NOMO-1 (cell line): ENCODE data around the gene PLEK.
A peak's percentile ranks its signal among the peaks of the same experiment; 100 is the strongest.
"Not testable (repeated sequence)": the region's sequence is repeated elsewhere in the genome, so short reads cannot be mapped to it uniquely, and the experiment has no call there.

ENCODE experiments used
- DNase-seq, 2 experiments: peaks; one replicate each; lab custom pipeline; 2025; ENCODE audit not compliant: unreplicated experiment in 2 of 2; lab: John Stamatoyannopoulos, UW

The PLEK gene

GRCh38 chr2:68383778-68384177 lies 18.7 kb downstream of the PLEK start:
- no peak for DNase-seq

DNA sequence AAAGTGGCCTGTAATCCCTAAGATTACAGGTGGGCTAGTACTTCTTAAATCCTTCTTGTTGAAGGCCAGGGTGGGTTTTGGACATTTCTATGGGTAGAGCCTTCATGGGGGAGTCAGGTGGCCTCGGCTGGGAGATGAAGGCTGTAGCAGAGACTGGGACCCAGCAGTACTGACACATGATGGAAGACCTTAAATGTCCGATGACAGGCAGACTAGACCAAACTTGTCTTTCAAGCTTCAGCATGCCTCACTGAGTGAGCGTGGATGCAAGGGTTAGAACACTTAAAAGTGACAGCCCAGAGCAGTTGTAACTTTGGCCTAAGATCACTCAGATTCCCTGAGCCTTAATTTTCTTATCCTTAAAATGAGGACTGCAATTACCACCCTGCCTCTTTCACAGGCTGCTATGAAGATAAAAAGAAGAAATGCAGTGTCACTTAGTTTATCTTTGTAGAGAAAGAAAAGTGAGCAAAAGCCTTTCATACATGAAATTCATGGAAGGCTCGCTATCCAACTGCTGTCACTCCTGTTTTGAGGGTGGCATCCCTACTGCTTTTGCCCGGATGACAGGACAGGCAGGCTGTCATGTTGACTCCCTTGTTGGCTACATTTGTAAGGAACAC lies 19.5 kb downstream of the PLEK start:
- no peak for DNase-seq

GRCh38 chr2:68385220-68385906 lies 20.3 kb downstream of the PLEK start:
- DNase-seq = peak; percentile 18 to 55

DNA sequence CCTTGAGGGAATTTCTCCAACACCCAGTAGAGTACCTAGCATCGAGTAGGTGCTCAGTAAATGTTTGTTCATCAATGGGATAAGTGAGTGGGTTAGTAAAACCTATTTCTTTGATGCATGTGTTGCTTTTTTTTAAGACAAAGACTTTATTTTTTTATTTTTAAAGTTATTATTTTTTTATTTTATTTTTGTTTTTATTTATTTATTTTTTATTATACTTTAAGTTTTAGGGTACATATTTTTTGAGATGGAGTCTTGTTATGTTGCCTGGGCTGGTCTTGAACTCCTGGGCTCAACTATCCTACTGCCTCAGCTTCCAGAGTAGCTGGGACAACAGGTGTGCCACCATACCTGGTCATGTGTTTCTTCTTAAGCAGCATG lies 20.8 kb downstream of the PLEK start:
- no peak for DNase-seq

- no peak for DNase-seq
Observed at GRCh38 chr2:68386365-68386764, 21.3 kb downstream of the PLEK start.

- DNase-seq = peak; percentile 91 to 97
Observed at GRCh38 chr2:68387408-68388350, 22.6 kb downstream of the PLEK start.

DNA sequence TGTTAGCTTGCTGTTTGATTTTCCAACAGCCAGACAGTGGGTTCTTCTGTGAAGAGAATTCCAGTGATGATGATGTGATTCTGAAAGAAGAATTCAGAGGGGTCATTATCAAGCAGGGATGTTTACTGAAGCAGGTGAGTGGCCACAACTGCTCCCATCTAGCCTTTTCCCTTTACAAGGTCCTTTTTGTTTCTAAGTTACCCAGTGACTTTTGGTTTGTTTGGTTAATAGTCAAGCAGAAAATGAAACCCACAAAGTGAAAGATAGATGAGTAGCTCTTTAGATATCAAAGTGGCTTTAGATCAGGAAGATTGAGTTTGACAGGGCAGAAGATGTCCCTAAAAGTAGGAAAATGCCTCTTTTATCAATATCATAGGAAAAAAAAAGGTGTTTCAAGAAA lies 23.3 kb downstream of the PLEK start:
- no peak for DNase-seq

GRCh38 chr2:68388772-68389171 lies 23.7 kb downstream of the PLEK start:
- DNase-seq = no peak

DNA sequence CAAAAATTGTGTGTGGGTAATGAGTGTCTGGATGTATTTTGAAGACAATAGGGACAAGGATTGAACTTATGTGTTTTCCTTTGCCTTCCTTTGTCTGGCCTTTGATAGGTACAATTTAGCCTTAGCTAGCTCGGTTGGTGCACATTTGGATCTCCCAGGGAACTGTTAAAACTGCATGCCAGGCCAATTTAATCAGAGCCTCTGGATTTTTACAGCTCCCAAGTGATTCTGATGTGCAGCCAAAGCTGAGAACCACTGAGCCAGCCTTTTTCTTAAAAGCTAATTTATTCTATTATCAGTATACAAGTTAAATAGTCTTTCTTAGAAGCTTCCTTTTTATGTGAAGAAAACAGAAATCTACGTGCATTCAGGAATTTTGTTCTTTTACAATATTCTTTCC lies 25.0 kb downstream of the PLEK start:
- no peak for DNase-seq

- no peak for DNase-seq
Observed at GRCh38 chr2:68390586-68390985, 25.5 kb downstream of the PLEK start.

DNA sequence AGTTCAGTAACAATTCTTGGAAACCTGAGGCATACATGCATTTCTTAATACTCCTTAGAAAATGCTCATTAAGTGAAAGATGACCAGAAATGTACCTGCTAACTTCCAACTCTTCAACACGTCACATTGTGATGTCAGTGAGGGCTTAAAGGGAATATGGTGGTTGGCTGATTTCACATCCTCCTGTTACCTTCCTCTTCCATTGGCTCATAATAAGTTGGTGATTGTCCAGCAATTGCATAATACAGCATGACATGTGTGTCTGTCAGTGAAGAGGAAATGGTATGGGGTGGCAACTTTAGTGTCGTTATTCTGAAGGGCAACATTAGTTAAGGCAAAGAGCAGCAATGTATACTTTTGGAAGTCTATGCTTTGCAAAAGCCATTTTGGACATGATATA lies 26.0 kb downstream of the PLEK start:
- peak; percentile 67 to 94 for DNase-seq

GRCh38 chr2:68391869-68392268 lies 26.8 kb downstream of the PLEK start:
- no peak for DNase-seq

- no peak for DNase-seq
Observed at GRCh38 chr2:68396093-68396492, 31.0 kb downstream of the PLEK start.

GRCh38 chr2:68397704-68398263 lies 32.7 kb downstream of the PLEK start:
- DNase-seq = not testable (repeated sequence)

- no peak for DNase-seq
Observed at GRCh38 chr2:68403199-68403644, 38.1 kb downstream of the PLEK start.

- no peak for DNase-seq
Observed at GRCh38 chr2:68404164-68404563, 39.1 kb downstream of the PLEK start.

GRCh38 chr2:68404893-68405799 lies 40.1 kb downstream of the PLEK start:
- DNase-seq = no peak

DNA sequence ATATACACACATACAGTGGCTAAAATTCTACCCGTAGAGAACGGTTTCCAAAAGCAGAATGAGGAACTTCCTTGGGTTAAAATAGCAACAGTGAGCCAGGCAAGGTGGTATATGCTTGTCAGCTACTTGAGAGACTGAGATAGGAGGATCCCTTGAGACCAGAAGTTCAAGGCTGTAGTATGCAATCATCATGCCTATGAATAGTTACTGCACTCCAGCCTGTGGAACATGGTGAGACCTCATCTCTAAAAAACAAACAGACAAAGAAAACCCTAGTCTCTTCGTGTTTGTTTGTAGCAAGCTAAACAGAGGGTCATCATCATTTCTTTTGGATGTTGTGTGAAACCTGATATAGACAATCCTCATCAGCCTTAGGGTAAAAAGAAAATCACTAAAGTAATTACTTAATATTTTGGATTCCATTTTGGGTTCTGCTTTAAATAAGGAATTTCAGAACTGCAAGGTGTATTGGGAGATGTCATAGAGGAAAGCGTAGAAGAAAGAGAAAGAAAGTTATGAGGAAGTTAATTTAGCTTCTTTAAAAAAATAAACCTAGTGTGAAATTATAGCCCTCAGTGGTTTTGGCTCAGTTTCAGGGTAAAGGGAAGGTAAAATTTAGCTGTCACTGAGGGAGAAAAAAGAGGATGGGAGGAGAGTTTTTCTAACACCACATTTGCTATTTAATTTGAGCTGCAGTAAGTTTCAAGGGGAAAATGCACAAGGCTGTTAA lies 46.5 kb downstream of the PLEK start:
- DNase-seq = peak; percentile 57 to 94

DNA sequence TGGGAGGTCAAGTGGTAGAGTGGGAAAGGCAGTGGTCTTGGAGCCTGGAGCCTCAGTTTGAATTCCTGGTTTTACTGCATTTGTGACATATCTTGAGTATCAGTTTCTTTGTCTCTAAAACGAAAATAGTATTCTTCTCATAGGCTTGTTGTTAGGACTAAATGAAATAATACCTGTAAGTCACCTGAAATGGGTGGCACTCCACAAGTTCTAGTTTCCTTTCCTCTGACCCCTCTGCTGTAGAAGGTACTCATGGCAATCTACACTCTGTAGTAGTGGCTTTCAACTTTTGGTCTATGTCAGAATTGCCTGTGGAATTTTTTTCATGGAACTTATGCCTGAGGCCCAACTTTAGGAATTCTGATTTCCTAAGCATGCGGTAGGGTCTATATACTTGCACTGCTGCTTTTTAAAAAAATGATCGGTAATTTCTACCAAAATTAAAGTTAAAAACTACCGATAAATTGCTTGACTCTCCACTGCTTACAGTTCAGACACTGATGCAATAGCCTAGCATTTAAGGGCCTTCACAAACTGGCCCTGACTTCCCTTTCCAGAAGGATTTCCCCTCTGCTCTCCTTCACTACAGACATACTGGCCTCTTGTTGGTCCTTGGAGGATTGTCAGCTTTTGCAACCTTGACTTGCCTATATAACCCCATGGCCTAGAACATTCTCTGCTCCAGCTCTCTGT lies 47.2 kb downstream of the PLEK start:
- DNase-seq = peak; percentile 58 to 73
